GM19452 (cell line): ENCODE measurements around the gene PLEKHM3.

ENCODE experiments used
- ATAC-seq: cut with Tn5 transposase; IDR thresholded peaks from one replicate; pipeline ENCODE4 v1.9.1; 2021; ENCODE audit not compliant: unreplicated experiment

The PLEKHM3 gene

DNA sequence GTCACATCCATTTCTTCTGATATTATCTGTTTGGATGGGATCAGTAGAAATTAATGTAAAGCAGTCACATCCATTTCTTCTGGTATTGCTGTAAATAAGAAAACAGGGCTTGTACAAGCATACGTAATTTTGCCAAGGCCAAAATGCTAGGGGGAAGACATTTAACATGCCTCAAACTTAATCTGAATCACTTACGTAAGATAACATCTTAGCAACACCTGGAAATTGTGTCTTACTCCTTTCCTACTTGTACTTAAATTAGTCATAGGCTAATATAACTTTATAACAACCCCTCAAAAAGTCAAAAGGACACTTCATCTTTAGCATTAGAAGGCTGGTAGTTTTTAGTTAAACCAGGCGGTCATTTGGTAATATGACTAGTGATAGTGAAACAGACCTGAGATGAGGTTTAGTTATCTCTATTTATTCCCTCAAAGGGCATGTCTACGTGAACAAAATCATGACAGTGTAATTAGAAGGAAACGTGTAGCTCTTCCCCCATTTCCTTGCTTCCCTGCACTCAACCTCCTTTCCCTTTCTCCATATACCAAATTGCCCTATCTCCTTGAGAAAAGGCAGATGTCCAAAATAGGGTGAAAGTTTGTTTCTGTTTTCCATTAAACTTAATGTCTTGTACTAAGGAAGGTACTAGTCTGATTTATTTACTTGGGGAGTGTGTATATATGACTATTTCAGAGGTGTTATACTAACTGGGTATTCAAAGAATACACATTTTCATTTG lies 156.3 kb downstream of the PLEKHM3 start:
- ATAC-seq = no peak

DNA sequence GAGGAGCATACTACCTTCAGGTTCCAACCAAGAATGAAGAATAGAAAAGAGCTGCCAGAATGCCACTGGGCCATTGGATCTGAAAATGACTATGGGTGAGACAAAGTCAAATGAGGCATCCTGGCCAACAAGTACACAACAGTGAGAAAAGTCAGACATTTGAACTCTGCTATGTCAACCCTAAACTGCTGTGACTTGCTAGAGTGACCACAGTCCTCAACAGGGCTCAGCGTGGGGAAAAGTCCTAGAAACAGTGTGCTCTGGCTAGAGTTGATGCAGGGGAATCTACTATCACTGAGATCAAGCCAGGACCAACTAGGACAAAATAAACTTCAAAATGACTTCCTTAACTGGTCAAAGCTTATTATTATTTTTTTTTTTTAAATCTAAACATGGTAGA lies 157.4 kb downstream of the PLEKHM3 start:
- ATAC-seq = no peak

DNA sequence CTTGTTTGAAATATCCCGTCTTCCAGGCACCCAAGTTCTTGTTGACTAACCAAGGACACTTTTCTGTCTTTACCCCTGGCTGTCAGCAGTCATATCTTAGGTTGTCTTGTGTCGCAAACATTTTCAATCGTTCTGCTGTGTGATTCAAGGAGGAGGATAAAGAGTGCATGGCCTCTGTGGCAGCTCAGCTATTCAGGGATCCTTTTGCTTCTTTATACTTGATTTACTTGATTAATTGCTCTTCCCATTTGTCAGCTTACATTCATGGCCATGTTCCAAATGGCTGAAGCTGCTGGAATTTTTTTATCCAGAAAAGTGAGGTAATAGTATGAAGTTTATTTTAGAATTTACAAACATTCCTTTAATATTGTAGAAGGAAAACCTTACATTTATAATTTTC lies 158.3 kb downstream of the PLEKHM3 start:
- ATAC-seq = no peak

DNA sequence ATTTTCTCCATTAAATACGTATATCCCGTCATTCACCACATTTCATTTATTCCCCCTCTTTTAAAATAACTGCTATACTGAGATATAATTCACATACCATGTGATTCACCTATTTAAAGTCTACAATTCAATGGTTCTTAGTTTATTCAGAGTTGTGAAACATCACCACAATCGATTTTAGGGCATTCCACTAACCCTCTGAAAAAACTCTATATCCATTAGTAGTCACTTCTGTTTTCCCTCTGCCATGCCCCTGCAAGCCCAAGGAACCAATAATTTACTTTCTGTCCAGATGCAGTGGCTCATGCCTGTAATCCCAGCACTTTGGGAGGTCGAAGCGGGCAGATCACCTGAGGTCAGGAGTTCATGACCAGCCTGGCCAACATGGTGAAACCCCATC lies 160.1 kb downstream of the PLEKHM3 start:
- ATAC-seq = no peak

DNA sequence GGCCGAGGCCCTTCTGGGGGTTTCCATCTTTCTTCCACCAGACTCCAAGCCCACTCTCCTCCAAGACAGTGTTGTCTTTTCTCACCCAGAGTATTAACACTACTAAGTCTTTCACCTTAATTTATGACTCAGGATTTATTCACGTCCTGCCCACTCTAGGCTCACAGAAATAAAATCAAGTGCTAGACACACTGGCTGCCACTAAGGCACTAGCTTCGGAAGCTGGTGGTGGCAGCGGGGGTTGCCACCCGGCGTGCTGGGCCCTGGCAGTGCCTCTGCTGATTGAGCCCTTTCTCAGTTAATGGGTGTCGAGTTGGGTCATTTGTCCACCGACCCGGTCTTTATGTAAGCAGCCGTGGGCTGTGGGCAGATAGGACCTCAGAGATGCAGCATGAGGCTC lies 162.0 kb downstream of the PLEKHM3 start:
- no peak for ATAC-seq

DNA sequence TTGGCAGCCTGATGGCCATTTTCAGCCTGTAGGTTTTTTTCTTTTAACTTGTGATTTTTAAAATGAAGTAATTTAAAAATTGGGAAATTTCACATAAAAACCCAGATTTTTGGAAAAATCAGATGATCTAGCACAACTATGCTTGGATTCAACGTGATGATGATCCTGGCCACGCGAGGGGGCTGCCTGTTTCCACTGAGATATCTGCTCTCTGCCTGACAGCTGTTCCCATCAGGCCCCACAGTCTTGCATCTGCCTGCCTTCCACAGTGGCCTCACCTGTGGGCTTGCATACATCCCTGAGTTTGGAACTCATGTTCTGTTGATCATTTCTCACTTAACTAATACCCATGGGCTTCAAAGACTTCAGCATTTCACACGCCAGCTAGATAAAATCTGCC lies 163.5 kb downstream of the PLEKHM3 start:
- ATAC-seq = no peak

DNA sequence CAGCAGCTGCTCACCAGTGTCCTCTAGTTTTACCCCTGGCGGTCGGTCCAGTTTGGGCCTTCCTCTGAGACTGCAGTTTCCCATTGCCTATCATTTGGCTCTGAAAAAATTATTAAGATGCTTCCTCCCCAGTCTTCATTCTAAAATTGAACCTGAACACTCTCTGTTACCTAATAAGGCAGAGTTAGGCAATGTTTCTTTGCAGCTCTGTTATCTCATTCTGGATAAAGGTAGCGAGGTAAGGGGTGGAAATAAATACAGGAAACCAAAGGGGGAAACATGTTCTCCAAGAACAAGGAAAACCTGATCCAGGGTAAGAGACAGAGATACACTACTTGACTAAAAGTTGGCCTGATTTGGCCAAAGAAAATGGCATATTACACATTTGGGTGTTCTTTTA lies 164.6 kb downstream of the PLEKHM3 start:
- ATAC-seq = no peak

DNA sequence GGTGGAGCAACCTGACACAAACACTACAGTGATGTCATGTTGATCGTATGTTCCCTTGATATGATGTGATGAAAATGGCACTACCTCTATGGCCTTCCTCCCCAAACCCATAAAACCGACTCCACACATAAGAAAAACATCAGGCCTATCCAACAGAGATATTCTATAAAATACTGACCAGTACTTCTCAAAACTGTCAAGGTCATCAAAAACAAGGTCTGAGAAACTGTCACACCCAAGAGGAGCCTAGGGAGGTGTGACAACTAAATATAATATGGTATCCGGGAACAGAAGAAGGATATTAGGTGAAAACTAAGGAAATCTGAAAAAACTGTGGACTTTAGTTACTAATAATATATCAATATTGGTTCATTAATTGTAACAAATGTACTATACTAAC lies 169.7 kb downstream of the PLEKHM3 start:
- no peak for ATAC-seq

DNA sequence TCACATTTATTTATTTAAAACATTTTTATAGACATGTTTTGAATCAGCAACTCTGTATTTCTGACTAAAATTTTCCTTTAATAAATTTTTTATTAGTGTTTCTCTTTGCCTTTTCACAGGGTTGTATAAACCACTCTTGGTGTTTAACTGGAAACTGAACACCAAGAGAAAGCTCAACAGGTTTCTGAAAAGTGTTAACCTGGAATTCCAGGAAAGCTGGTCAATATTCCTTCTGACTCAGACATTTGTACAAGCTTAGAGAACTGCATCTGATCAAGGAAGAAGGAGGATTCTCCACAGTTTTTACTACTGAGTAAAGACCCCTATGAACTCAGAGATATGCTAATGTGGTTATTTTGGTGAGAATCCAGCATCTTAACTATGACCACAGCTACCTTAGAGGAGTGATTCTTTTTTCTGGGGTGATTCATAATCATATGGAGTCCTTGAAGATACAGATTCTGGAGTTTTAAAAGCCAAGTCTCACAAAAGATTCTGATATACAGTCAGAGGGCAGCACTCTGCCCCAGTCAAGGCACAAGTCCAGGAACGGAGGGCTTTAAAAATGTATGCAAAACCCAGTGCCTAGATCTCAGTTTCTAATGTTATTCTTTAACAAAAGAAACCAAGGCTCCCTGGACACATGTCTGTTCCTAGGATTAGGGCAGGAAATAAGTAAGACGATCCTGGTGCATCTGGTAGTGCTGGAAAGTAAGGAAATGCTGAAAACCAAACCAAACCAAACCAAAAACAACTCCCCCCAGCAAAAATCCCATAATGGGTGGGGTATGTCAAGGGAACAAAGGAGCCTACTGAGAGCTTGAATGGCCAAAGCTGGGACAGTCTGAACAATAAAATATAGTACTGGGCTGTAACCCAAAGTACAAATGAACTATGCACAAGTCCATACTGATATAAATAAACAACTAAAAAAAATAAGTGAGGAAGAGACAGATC lies 170.6 kb downstream of the PLEKHM3 start:
- no peak for ATAC-seq

DNA sequence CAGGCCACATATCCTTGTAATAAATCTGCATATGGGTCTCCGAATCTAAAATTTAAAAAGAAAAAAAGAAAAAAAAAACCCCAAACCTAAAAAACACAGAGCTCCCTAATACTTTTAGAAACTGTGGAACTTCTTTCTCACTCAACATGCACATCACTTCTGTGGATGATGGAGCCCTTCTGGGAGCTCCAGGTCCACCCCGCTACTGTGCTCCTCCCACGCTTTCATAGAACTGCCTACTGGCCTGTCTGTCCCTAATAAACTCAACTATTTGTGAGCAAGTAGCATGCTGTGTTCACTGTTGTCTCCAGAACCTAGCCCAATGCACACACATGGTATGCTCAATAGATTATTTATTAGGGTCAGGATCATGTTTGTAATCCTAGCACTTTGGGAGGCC lies 172.5 kb downstream of the PLEKHM3 start:
- no peak for ATAC-seq

DNA sequence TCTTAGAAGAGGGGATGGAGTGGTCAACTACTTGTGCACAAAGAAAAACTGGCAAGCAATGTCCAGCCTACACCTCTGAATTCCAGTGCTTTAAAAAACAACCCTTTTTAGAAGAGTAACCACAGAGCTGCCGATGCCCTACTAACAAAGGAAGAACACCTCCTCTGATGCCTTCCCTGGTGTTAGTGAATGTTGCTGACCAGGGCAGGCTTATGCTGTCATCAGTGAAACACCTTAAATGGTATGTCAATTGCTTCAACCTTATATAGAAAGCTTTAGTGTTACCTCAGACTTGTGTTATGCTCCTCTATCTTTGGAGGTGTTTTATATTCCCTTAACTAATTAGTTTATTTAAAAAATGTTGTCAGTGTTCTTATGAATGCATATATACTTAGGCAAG lies 175.9 kb downstream of the PLEKHM3 start:
- no peak for ATAC-seq

DNA sequence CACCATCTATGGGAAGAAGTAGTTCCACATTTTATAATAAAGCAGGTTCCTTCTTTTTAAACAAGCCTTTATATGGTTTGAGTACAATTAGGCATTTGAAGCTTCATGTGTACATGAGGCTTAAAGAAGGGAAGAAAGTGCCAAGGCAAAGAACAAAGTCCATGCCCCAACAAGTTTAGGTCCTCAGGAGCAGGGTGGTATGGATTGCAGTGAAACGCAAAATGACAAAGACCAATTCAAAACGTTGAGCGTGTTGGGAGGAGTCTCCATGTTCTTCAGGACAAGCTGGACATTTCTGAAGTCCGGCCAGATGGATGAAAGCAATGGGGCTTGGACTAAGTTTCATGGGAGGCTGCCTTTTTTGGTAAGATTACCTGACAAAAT lies 176.8 kb downstream of the PLEKHM3 start:
- ATAC-seq = no peak

DNA sequence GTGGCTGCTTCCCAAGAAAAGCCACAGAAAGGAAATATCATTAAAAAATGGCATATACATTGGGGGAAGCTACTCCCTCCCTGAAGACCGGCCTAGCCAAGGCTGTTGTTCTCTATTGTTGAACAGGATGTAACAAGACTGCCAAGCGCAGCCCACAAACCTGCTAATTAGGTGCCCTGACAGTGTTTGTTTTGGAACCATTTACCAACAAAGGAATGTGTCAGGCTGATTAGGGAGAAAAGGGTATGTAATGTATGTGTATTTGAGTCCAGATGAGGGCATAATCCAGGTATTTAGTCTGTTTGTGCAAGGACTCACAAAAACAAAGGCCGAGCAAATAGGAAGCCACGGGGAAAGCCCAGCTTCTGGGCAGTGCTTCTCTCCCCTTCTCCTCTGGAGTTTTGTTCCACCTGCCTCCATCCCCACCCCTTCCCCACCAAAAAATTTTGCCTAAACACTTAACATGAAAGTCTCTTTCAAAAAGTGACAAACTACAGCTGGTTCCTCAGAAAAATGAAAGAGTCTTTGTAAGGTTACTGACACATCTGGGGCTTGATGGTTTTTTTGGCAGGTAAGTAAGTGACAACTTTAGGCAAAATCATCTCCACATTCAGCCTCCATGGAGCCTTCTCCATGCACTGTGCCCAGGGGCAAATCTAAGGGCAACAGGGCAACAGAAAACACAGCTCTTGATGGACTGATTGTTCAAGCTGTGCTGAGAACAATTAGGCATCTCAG lies 177.4 kb downstream of the PLEKHM3 start:
- no peak for ATAC-seq

DNA sequence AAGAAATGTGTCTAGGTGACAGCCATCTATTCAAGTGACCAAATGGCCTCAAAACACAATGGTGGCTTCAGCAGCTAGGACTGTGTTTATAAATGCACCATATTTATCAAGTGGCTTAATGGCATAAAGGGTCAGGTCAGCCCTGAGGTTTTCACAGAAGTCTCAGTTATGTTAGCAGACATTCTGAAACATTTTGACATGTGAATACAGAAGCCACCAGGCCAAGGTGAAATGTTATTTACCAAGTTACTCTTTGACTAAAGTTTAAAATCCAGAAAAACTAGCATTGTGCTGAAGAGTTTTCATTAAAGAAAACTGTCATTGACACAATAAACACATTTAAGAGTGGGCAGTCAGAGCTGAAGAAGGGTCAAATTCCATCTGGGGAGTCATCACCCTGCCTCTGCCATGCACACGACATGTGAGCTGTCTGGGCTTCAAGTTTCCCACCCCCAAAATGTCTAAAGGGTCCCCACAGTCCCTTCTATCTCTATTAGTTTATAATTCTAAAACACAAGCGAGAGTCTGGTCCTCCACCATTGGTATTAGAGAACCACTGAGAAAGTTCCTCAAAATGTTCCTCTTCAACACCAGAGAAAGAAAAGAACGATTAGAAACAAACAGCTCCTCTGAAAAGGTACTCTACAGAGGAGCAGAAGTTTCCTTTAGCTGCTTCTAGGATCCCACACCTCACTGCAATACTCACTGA lies 178.1 kb downstream of the PLEKHM3 start:
- ATAC-seq = no peak

DNA sequence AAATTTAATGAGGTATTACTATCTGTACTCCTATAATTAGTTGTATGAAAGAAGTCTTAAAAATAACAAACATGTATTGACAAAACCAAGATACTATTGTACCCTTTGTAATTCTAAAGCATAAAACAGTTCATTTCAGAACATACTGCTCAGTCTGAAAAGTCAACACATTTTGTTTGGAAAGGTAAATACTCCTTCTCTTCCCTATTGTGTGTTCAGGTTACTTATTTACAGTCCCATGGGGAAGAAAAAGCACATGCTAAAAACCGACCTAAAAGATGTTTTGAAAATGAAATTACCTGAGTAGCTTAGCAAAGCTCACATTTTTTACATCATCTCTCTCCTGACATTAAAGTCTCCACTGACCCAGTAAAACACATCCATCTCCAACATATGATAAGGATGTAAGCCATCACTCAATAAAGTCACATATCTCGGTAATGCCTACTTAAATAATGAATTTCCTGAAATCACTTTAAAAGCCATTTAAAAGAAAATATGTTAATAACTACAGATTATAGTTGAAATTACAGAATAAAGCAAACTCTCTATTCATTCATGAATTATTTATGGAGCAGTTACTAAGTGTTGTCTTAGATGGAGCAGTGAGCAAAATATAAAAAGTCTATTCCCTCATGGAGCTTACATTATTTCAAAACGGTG lies 180.0 kb downstream of the PLEKHM3 start:
- no peak for ATAC-seq

DNA sequence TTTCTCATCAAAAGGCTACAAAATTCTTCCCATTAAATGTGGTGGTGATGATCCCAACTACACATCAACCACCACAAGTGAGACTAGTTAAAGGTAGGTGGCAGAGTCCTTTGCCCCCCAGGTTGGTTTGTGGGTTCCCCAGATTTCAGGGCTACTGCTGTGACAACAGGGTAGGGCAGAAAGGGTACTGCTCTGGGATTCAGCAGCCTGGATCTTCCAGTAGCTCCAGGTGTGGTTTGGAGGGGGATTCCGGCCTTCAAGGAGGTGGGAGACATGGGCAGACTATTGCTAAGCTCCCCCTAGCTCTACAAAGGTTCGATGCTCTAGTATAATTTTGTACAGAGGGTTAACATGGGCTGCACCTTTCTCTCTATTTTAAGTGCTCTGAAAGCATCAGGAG lies 180.7 kb downstream of the PLEKHM3 start:
- no peak for ATAC-seq

DNA sequence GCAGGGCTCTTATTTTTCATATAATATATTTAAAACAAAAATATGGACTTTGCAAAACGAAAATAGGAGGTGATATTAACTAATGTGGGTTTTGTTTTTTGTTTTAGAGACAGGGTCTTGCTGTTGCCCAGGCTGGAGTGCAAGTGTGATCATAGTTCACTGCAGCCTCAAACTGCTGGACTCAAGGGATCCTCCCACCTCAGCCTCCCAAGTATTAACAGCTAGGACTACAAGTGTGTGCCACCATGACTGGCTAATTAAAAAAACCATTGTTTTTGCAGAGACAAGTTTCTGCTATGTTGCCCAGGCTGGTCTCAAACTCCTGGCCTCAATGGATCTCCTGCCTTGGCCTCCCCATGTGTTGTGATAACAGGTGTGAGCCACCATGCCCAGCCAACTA lies 185.2 kb downstream of the PLEKHM3 start:
- no peak for ATAC-seq

DNA sequence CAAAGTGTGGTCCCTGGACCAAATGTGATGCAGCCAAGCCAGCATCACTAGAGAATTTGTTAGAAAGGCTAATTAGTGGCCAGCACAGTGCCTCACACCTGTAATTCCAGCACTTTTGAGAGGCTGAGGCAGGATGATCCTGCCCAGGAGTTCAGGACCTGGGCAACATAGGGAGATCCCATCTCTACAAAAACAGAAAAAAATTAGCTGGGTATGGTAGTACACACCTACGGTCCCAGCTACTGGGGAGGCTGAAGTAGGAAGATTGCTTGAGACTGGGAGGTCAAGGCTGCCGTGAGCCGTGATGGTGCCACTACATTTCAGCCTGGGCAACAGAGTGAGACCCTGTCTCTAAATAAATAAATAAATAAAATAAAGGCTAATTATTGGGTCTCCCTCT lies 185.8 kb downstream of the PLEKHM3 start:
- no peak for ATAC-seq

DNA sequence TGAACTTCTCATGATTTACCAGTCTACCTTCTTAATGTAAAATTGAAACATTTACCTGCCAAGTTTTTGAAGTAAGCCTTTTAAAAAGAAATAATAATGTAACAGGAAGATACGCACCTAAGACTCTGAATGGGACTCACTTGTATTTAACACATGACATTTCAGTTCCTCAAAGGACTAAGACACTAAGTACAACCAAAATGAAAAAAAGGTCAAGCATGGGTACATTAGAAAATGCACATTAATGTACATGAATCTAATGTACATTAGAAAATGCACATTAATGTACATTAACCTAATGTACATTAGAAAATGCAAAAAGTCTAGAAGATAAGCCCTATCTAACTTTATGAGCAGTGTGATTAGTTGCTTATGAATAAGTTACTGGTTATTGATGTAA lies 186.3 kb downstream of the PLEKHM3 start:
- no peak for ATAC-seq

DNA sequence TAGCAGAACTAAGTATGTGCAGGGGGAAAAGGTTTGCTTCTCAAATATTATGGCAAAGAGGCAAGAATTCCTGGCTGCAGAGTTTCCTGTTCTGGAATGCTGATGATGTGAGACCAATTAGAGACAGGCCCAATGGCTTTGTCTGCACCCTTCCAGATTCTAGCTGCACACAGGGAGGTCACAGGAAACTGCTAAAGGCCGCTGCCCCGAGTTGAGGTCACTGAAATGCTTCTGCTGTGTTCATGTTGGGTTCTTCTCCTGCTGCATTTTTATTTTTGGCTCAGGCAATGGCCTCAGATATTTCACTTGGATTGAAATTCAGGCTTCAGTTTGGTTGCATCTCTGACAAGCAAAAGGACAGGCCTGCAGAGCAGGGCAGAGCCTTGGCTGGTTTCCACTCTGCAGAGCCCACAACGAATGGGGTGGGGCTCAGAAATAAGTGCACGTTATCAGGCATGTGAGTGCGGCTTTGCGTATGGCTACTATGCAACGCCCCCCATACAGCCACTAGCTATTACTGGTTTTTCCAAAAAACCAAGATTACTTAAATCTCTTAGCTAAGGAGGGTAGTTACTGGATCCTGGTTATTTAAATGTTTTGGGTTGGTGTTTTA lies 188.7 kb downstream of the PLEKHM3 start:
- ATAC-seq = no peak
